HepG2 (cell line): ENCODE results near the gene SNX15. TPM values are rescaled to one million over a fixed set of nuclear protein-coding genes. Genes with fewer than 3 reads are reported as not detected.

ENCODE experiments used
- AKAP8 ChIP-seq: sonication (generic); formaldehyde crosslinking; IDR thresholded peaks from 2 replicates; pipeline ENCODE4 v1.5.1; 2020; ENCODE audit warnings: mild to moderate bottlenecking, missing genetic modification reagents
- ARNT2 ChIP-seq: sonication (generic); formaldehyde crosslinking; IDR thresholded peaks from 2 replicates; pipeline ENCODE4 v1.8.0; 2022; ENCODE audit warnings: mild to moderate bottlenecking, low read depth, missing genetic modification reagents, moderate library complexity
- HNRNPUL1 ChIP-seq: fragments of 200-400 bp; formaldehyde crosslinking; IDR thresholded peaks from 2 replicates; pipeline ENCODE4 v1.6.1; 2017; ENCODE audit warnings: low read depth, mild to moderate bottlenecking, low read length, moderate library complexity
- KDM5B ChIP-seq: sonication (generic); formaldehyde crosslinking; IDR thresholded peaks from 2 replicates; pipeline ENCODE4 v1.4.0; 2020; ENCODE audit warnings: missing genetic modification reagents, mild to moderate bottlenecking, borderline replicate concordance
- LCORL ChIP-seq, 2 experiments: fragments of 450-650 bp in 1 of 2; sonication (generic) in 1 of 2; formaldehyde crosslinking in 1 of 2; IDR thresholded peaks; 2 replicates each; pipeline versions ENCODE4 v1.5.0 to v1.6.1; 2017 to 2020; ENCODE audit warnings: antibody characterized with exemption in 1 of 2, missing genetic modification reagents in 1 of 2
- MED1 ChIP-seq: sonication (generic); formaldehyde crosslinking; IDR thresholded peaks from 2 replicates; pipeline ENCODE4 v1.4.0; 2020; ENCODE audit warnings: missing genetic modification reagents
- PHF8 ChIP-seq: sonication (generic); formaldehyde crosslinking; IDR thresholded peaks from 2 replicates; pipeline ENCODE4 v1.5.0; 2020; ENCODE audit warnings: missing genetic modification reagents
- SIN3B ChIP-seq: fragments of 150-350 bp; IDR thresholded peaks from 2 replicates; pipeline ENCODE4 v1.6.1; 2014; ENCODE audit warnings: low read length
- SP4 ChIP-seq: sonication (generic); formaldehyde crosslinking; IDR thresholded peaks from 2 replicates; pipeline ENCODE4 v1.8.1; 2023; ENCODE audit warnings: mild to moderate bottlenecking, missing genetic modification reagents
- YY1 ChIP-seq: IDR thresholded peaks from 2 replicates; pipeline ENCODE4 v1.6.1; 2011; ENCODE audit warnings: low read length, low read depth, moderate library complexity, mild to moderate bottlenecking; ENCODE audit not compliant: insufficient read depth, insufficient replicate concordance
- ZNF274 ChIP-seq: sonication (generic); formaldehyde crosslinking; IDR thresholded peaks from 2 replicates; pipeline ENCODE4 v1.5.1; 2020; ENCODE audit warnings: mild to moderate bottlenecking, missing genetic modification reagents
- ZNF333 ChIP-seq: sonication (generic); formaldehyde crosslinking; IDR thresholded peaks from 2 replicates; pipeline ENCODE4 v1.4.0; 2020; ENCODE audit warnings: mild to moderate bottlenecking, missing genetic modification reagents, borderline replicate concordance
- polyA plus RNA-seq, 8 experiments: library from polyadenylated mRNA; depleted of rRNA in 3 of 8; stranded (reverse) in 7 of 8; unstranded in 1 of 8; fragments of >200 nt; fragmentation: Illumina TruSeq in 4 of 8; extraction: Trizol in 4 of 8; gene quantifications; 2 replicates each; pipeline versions ENCODE4 v1.2.1 to v1.2.3, GENCODE V29; 2011 to 2016; ENCODE audit warnings: low read depth in 4 of 8, missing spikeins in 1 of 8, mixed read lengths in 1 of 8; ENCODE audit not compliant: insufficient read depth in 1 of 8
- total RNA-seq, 5 experiments: library from RNA; depleted of rRNA; stranded (reverse); fragments of >200 nt; fragmentation: Illumina TruSeq; extraction: Trizol; gene quantifications; 2 replicates each; pipeline ENCODE4 v1.2.3, GENCODE V29; 2016; ENCODE audit warnings: low read depth in 1 of 5
- TF ChIP-seq, protein P1 (sequence below): sonication (generic); formaldehyde crosslinking; IDR thresholded peaks from 2 replicates; pipeline ENCODE4 v1.4.0; 2020; ENCODE audit warnings: missing genetic modification reagents, borderline replicate concordance
- TF ChIP-seq, protein P2 (sequence below): sonication (generic); formaldehyde crosslinking; IDR thresholded peaks from 2 replicates; pipeline ENCODE4 v1.4.0; 2020; ENCODE audit warnings: missing genetic modification reagents
- TF ChIP-seq, protein P3 (sequence below): sonication (generic); formaldehyde crosslinking; IDR thresholded peaks from 2 replicates; pipeline ENCODE4 v1.5.0; 2020; ENCODE audit warnings: mild to moderate bottlenecking, missing genetic modification reagents
- TF ChIP-seq, protein P4 (sequence below): sonication (generic); formaldehyde crosslinking; IDR thresholded peaks from 2 replicates; pipeline ENCODE4 v1.9.0; 2022; ENCODE audit warnings: missing genetic modification reagents, mild to moderate bottlenecking, borderline replicate concordance
- TF ChIP-seq, protein P5 (sequence below): sonication (generic); formaldehyde crosslinking; IDR thresholded peaks from 2 replicates; pipeline ENCODE4 v1.4.0; 2020; ENCODE audit warnings: mild to moderate bottlenecking, missing genetic modification reagents, borderline replicate concordance

SNX15 gene
- total and polyA plus RNA-seq, 2 of the 13 experiments (the other 11 are each of a cell fraction or from before 2014, with no cell fraction given): 19.1 to 22.6 TPM

DNA sequence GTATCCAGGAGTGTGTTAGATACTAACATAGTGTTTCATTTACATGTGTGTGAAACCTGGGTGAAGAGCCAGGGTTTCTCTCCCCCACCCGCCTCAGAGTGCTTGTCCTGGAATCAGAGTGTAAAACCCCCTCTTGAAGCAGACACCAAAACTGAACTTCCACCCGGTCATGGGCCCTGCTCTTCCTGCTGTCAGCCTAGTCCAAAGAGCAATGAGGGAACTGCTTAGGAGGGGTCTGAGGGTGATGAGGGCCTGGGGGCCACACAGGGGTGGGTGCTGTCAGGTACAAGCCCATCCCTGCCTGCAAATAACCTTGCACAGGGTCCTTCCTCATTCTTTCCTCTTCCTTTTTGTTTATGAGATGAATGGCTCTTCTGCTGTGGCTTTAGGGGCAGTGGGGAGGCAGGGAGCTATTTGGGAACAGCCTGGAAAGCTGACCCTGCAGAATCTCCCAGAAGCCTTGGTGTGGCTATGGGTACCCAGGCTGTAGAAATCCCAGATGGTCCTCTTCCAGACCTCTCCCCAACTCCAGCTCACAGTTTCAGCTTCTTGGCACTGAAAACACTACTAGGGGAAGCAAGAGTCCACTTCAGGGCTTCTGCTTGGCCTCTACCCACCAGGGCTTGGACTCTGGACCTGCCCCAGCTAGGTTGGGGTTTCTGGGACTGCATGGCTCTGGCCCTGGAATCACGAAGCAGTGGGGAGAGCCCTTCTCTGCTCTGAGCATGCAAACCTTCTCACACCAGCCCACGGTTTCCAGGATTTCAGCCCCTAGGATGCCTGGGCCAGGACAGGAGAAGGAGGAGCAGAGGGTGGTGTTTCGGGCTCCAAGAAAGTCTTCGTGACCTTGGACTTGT is 39.0 kb upstream of the SNX15 start (continued):
- TF ChIP-seq, protein P1, sequence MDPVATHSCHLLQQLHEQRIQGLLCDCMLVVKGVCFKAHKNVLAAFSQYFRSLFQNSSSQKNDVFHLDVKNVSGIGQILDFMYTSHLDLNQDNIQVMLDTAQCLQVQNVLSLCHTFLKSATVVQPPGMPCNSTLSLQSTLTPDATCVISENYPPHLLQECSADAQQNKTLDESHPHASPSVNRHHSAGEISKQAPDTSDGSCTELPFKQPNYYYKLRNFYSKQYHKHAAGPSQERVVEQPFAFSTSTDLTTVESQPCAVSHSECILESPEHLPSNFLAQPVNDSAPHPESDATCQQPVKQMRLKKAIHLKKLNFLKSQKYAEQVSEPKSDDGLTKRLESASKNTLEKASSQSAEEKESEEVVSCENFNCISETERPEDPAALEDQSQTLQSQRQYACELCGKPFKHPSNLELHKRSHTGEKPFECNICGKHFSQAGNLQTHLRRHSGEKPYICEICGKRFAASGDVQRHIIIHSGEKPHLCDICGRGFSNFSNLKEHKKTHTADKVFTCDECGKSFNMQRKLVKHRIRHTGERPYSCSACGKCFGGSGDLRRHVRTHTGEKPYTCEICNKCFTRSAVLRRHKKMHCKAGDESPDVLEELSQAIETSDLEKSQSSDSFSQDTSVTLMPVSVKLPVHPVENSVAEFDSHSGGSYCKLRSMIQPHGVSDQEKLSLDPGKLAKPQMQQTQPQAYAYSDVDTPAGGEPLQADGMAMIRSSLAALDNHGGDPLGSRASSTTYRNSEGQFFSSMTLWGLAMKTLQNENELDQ (CRISPR knock-in tag): no peak
- TF ChIP-seq PHF8 (CRISPR knock-in tag): no peak
- TF ChIP-seq, protein P2, sequence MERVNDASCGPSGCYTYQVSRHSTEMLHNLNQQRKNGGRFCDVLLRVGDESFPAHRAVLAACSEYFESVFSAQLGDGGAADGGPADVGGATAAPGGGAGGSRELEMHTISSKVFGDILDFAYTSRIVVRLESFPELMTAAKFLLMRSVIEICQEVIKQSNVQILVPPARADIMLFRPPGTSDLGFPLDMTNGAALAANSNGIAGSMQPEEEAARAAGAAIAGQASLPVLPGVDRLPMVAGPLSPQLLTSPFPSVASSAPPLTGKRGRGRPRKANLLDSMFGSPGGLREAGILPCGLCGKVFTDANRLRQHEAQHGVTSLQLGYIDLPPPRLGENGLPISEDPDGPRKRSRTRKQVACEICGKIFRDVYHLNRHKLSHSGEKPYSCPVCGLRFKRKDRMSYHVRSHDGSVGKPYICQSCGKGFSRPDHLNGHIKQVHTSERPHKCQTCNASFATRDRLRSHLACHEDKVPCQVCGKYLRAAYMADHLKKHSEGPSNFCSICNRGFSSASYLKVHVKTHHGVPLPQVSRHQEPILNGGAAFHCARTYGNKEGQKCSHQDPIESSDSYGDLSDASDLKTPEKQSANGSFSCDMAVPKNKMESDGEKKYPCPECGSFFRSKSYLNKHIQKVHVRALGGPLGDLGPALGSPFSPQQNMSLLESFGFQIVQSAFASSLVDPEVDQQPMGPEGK (CRISPR knock-in tag): peak; percentile 54; the same call in 1 of the 2 replicates
- no peak for TF ChIP-seq SP4 (CRISPR knock-in tag)
- TF ChIP-seq LCORL (IDR thresholded peaks at IDR 0.05): no peak
- TF ChIP-seq LCORL (CRISPR knock-in tag; IDR thresholded peaks at IDR 0.05): peak; percentile 49; the same call in 1 of the 2 replicates
- TF ChIP-seq HNRNPUL1: no peak
- no peak for TF ChIP-seq YY1
- TF ChIP-seq, protein P3, sequence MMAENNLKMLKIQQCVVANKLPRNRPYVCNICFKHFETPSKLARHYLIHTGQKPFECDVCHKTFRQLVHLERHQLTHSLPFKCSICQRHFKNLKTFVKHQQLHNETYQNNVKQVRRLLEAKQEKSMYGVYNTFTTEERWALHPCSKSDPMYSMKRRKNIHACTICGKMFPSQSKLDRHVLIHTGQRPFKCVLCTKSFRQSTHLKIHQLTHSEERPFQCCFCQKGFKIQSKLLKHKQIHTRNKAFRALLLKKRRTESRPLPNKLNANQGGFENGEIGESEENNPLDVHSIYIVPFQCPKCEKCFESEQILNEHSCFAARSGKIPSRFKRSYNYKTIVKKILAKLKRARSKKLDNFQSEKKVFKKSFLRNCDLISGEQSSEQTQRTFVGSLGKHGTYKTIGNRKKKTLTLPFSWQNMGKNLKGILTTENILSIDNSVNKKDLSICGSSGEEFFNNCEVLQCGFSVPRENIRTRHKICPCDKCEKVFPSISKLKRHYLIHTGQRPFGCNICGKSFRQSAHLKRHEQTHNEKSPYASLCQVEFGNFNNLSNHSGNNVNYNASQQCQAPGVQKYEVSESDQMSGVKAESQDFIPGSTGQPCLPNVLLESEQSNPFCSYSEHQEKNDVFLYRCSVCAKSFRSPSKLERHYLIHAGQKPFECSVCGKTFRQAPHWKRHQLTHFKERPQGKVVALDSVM (CRISPR knock-in tag): no peak
- TF ChIP-seq, protein P4, sequence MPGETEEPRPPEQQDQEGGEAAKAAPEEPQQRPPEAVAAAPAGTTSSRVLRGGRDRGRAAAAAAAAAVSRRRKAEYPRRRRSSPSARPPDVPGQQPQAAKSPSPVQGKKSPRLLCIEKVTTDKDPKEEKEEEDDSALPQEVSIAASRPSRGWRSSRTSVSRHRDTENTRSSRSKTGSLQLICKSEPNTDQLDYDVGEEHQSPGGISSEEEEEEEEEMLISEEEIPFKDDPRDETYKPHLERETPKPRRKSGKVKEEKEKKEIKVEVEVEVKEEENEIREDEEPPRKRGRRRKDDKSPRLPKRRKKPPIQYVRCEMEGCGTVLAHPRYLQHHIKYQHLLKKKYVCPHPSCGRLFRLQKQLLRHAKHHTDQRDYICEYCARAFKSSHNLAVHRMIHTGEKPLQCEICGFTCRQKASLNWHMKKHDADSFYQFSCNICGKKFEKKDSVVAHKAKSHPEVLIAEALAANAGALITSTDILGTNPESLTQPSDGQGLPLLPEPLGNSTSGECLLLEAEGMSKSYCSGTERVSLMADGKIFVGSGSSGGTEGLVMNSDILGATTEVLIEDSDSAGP (CRISPR knock-in tag): 0 out of 2 replicates have a peak, but pooled peaks have one; percentile 8
- TF ChIP-seq, protein P5, sequence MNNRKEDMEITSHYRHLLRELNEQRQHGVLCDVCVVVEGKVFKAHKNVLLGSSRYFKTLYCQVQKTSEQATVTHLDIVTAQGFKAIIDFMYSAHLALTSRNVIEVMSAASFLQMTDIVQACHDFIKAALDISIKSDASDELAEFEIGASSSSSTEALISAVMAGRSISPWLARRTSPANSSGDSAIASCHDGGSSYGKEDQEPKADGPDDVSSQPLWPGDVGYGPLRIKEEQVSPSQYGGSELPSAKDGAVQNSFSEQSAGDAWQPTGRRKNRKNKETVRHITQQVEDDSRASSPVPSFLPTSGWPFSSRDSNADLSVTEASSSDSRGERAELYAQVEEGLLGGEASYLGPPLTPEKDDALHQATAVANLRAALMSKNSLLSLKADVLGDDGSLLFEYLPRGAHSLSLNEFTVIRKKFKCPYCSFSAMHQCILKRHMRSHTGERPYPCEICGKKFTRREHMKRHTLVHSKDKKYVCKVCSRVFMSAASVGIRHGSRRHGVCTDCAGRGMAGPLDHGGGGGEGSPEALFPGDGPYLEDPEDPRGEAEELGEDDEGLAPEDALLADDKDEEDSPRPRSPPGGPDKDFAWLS (CRISPR knock-in tag): no peak
- TF ChIP-seq SIN3B: no peak
- TF ChIP-seq MED1 (CRISPR knock-in tag): 0 out of 2 replicates have a peak, but pooled peaks have one; percentile 26
- TF ChIP-seq ARNT2 (CRISPR knock-in tag): no peak
- no peak for TF ChIP-seq ZNF274 (CRISPR knock-in tag)
- TF ChIP-seq ZNF333 (CRISPR knock-in tag): no peak
- 0 out of 2 replicates have a peak, but pooled peaks have one; percentile 31 for TF ChIP-seq KDM5B
- TF ChIP-seq AKAP8 (CRISPR knock-in tag): peak; percentile 53; the same call in 1 of the 2 replicates
